Measurements from ENCODE around the gene FAM193B. TPM values are rescaled to one million over a fixed set of nuclear protein-coding genes. Genes with fewer than 3 reads are reported as not detected.

FAM193B gene
- polyA plus RNA-seq, 2 of the 4 experiments (the other 2 are of a cell fraction): 19.4 to 28.9 TPM

- ATAC-seq: no peak
- Histone ChIP-seq H3K4me2 (no peak overlapping the region), H3K9me3 (no peaks in the 10 kb centered on the region), H3K4me3 (no peak overlapping the region), H3K27ac (no peak overlapping the region), H3K4me1 (no peaks in the 10 kb centered on the region)
- ChIA-PET CTCF (interaction anchor here (0.8 to 2.2 kb wide), 2 partner anchors 7 to 19 kb away, joined by 3 to 10 read pairs; no protein-coding TSS in a partner anchor), POLR2A (interaction anchor here (0.7 kb wide), 1 partner anchor 10 kb away, joined by 5 read pairs; the partner anchor contains the start of gene DDX41)
- no peak for FAIRE-seq
- no peak for DNase-seq (ENCODE audit: low read depth in 1 of 2, low spot score in 1 of 2)
- WGBS (ENCODE audit: missing lambda C conversion rate): 93% methylated on average over 6 of the region's 6 CpGs
- no peak for TF ChIP-seq EHF (CRISPR knock-in tag; IDR thresholded peaks at IDR 0.05)
- TF ChIP-seq RAD21 (conservative IDR thresholded peaks at IDR 0.05 in 1 of 2, IDR thresholded peaks at IDR 0.05 in 1 of 2): no peak
- TF ChIP-seq EHMT2 (IDR thresholded peaks at IDR 0.05; ENCODE audit: low read depth): no peak
- TF ChIP-seq TP53 (CRISPR knock-in tag; IDR thresholded peaks at IDR 0.05): no peak
- no peak for TF ChIP-seq RCOR1 (IDR thresholded peaks at IDR 0.05; ENCODE audit: low read depth, low read length)
- TF ChIP-seq, protein P1, sequence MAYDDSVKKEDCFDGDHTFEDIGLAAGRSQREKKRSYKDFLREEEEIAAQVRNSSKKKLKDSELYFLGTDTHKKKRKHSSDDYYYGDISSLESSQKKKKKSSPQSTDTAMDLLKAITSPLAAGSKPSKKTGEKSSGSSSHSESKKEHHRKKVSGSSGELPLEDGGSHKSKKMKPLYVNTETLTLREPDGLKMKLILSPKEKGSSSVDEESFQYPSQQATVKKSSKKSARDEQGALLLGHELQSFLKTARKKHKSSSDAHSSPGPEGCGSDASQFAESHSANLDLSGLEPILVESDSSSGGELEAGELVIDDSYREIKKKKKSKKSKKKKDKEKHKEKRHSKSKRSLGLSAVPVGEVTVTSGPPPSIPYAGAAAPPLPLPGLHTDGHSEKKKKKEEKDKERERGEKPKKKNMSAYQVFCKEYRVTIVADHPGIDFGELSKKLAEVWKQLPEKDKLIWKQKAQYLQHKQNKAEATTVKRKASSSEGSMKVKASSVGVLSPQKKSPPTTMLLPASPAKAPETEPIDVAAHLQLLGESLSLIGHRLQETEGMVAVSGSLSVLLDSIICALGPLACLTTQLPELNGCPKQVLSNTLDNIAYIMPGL (CRISPR knock-in tag; IDR thresholded peaks at IDR 0.05; ENCODE audit: borderline replicate concordance): no peak
- TF ChIP-seq CHD4 (IDR thresholded peaks at IDR 0.05; ENCODE audit: borderline replicate concordance): no peak
- TF ChIP-seq RARB (CRISPR knock-in tag; IDR thresholded peaks at IDR 0.05): no peak
- TF ChIP-seq SREBF2 (IDR thresholded peaks at IDR 0.05): no peak
- no peak for TF ChIP-seq EP300 (IDR thresholded peaks at IDR 0.05)
- no peak for TF ChIP-seq MAX (IDR thresholded peaks at IDR 0.05)
- TF ChIP-seq KDM5A (IDR thresholded peaks at IDR 0.05): no peak
- TF ChIP-seq HOXB13 (CRISPR knock-in tag; IDR thresholded peaks at IDR 0.05; ENCODE audit: low read depth): no peak
Observed at GRCh38 chr5:177526791-177527190, 27.6 kb downstream of the FAM193B start.

- FAIRE-seq: no peak
- Histone ChIP-seq H3K4me2 (no peak overlapping the region), H3K27ac (no peak overlapping the region), H3K9me3 (no peaks in the 10 kb centered on the region), H3K4me1 (no peaks in the 10 kb centered on the region), H3K4me3 (no peak overlapping the region)
- TF ChIP-seq RARB (CRISPR knock-in tag; IDR thresholded peaks at IDR 0.05) (no peak), MYC (IDR thresholded peaks at IDR 0.05; ENCODE audit: borderline replicate concordance, low read length) (no peak), CBX8 (IDR thresholded peaks at IDR 0.05) (no peak), ZC3H11A (IDR thresholded peaks at IDR 0.05) (no peak), EHF (CRISPR knock-in tag; IDR thresholded peaks at IDR 0.05) (no peak), KDM1A (IDR thresholded peaks at IDR 0.05; ENCODE audit: low read depth) (no peak), TFCP2L1 (CRISPR knock-in tag; IDR thresholded peaks at IDR 0.05) (no peak), CTCF (IDR thresholded peaks at IDR 0.05) (no peak), RNF2 (IDR thresholded peaks at IDR 0.05; ENCODE audit: borderline replicate concordance, low read depth) (no peak)
- TF ChIP-seq, protein P2, sequence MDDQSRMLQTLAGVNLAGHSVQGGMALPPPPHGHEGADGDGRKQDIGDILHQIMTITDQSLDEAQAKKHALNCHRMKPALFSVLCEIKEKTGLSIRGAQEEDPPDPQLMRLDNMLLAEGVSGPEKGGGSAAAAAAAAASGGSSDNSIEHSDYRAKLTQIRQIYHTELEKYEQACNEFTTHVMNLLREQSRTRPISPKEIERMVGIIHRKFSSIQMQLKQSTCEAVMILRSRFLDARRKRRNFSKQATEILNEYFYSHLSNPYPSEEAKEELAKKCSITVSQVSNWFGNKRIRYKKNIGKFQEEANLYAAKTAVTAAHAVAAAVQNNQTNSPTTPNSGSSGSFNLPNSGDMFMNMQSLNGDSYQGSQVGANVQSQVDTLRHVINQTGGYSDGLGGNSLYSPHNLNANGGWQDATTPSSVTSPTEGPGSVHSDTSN (IDR thresholded peaks at IDR 0.05): no peak
- ATAC-seq: no peak
- ChIA-PET POLR2A (no interaction called here), CTCF (interaction anchor here (0.6 to 2.2 kb wide), 4 partner anchors 8 to 24 kb away, joined by 3 to 10 read pairs (median 7); no protein-coding TSS in a partner anchor)
- DNase-seq (ENCODE audit: low read depth in 1 of 2, low spot score in 1 of 2): no peak
- WGBS (ENCODE audit: missing lambda C conversion rate): 89% methylated on average over 4 of the region's 4 CpGs
Observed at GRCh38 chr5:177526191-177526590, 28.2 kb downstream of the FAM193B start.

All from A549 (cell line).